HG03280 (cell line): ENCODE measurements around the gene RNF207.

Experiments
- ATAC-seq: cut with Tn5 transposase; IDR thresholded peaks from one replicate; pipeline ENCODE4 v1.9.1; 2021; ENCODE audit warnings: mild to moderate bottlenecking, moderate library complexity; ENCODE audit not compliant: unreplicated experiment

Gene RNF207

GRCh38 chr1:6265151-6265550, 59.2 kb downstream of the RNF207 start:
- ATAC-seq: no peak

DNA sequence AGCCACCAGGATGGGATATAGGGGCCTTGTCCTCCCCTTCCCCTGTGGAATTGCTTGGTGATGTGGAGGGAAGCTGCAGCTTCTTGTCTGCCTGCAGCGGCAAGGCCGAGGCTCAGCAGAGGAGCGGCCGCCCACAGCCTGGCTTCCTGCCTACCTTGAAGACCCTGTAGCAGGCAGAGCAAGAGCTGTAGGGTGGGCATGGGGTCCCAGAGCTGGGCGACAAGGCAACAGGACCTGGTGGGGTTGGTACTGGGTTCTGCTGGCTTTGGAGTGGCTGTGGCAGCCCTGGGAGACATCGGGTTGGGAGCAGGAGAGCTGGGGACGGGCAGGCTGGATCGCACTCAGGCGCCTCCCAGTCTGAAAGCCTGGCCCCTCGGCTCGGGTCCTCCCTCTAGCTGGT, 60.7 kb downstream of the RNF207 start:
- ATAC-seq: no peak

GRCh38 chr1:6267686-6268322, 61.9 kb downstream of the RNF207 start:
- ATAC-seq: no peak

DNA sequence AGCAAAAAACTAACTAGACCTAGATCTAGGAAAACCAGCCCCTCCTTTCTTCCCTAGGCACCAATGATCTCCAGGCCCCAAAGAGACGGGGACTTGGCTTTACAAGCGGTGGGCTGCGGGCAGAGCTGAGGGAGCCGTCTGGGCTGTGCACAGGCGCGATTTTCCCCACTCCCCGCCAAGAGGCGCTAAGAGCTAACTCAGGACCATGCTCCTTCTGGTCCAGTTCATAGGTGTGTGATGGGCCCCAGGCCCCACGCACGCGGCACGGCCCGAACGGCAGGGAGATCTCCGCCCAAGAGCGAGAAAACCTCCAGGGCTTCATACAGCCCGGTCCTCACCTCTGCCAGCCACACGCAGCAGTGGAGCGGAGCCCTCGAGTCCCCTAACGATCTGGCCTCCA, 62.5 kb downstream of the RNF207 start:
- no peak for ATAC-seq

- no peak for ATAC-seq
Measured at GRCh38 chr1:6269296-6269695, 63.4 kb downstream of the RNF207 start.

DNA sequence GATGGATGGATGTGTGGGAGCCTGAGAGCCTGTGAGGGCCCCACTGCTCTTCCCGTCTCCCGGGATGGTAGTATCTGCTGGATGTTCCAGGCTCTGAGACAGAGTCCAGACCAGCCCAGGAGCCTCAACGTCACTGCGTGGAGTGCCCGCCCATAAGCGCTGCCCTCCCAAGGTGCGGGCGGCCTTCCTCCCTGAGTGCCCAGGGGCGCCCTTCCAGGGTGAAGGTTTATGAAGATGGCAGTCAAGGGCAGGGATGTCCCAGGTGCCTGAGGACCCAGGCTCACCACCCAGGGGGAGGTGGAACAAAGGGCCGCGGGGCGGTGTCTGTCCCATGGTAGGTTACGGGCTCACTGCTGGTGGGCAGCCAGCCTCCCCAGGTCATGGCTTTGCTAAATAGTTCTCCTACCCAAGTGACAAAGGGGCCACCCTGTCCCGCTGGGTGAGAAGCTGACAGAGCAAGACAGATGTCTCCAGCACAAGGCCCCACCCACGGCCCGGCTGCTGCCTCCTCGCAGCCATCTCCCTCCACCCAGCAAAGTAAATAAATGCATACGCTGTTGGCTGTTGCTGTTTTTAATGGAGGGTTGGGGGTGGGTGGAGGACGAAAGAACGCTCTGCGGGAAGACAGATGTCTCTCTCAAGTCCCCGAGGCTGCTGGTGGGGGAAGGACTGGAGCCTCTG, 63.9 kb downstream of the RNF207 start:
- ATAC-seq: no peak

DNA sequence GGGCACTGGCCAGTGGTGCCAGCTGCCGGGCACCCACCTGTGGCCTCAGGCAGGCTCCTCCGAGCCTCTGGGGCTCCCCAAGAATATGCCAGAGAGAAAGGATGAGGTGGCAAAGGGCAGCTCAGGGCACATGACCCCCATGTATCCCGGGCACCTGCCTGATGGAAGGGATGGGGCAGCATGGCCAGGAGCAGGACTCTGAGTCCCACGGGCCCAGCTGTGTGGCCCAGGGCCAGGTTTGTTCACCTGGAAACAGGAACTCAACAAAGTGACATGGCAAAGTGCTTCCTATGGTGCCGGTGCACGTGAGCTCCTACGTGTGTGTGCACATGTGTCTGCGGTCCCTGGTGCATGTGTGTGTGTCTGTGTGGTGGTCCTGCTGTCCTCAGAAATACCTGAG, 64.5 kb downstream of the RNF207 start:
- ATAC-seq: no peak
